ENCODE measurements around the gene CDH4.

The CDH4 gene

GRCh38 chr20:61359254-61359653, 107.2 kb downstream of the CDH4 start:
- TF ChIP-seq MAX (IDR thresholded peaks at IDR 0.05) (no peak), EP300 (IDR thresholded peaks at IDR 0.05; ENCODE audit: borderline replicate concordance) (no peak), CREB1 (IDR thresholded peaks at IDR 0.05; ENCODE audit: low read depth) (no peak), YY1 (IDR thresholded peaks at IDR 0.05; ENCODE audit: low read depth) (no peak), TAF1 (IDR thresholded peaks at IDR 0.05; ENCODE audit: low read depth) (no peak), ZBTB7A (IDR thresholded peaks at IDR 0.05; ENCODE audit: low read depth) (no peak), RAD21 (IDR thresholded peaks at IDR 0.05; ENCODE audit: low read depth) (no peak), NFIC (IDR thresholded peaks at IDR 0.05) (no peak)

GRCh38 chr20:61360296-61360695, 108.2 kb downstream of the CDH4 start:
- TF ChIP-seq ZBTB7A (IDR thresholded peaks at IDR 0.05; ENCODE audit: low read depth): no peak
- TF ChIP-seq TCF12 (IDR thresholded peaks at IDR 0.05; ENCODE audit: low read depth): no peak
- TF ChIP-seq EP300 (IDR thresholded peaks at IDR 0.05; ENCODE audit: borderline replicate concordance): no peak
- TF ChIP-seq REST (IDR thresholded peaks at IDR 0.05; ENCODE audit: low read depth): no peak
- TF ChIP-seq CEBPB (IDR thresholded peaks at IDR 0.05): no peak
- no peak for TF ChIP-seq CREB1 (IDR thresholded peaks at IDR 0.05; ENCODE audit: low read depth)
- TF ChIP-seq FOXM1 (IDR thresholded peaks at IDR 0.05; ENCODE audit: borderline replicate concordance, low read depth): no peak
- TF ChIP-seq RAD21 (IDR thresholded peaks at IDR 0.05; ENCODE audit: low read depth): no peak

- TF ChIP-seq ZBTB7A (IDR thresholded peaks at IDR 0.05; ENCODE audit: low read depth) (no peak), RAD21 (IDR thresholded peaks at IDR 0.05; ENCODE audit: low read depth) (no peak), REST (IDR thresholded peaks at IDR 0.05; ENCODE audit: low read depth) (no peak), EP300 (IDR thresholded peaks at IDR 0.05; ENCODE audit: borderline replicate concordance) (no peak)
Observed at GRCh38 chr20:61360940-61361339, 108.9 kb downstream of the CDH4 start.

GRCh38 chr20:61361501-61361900, 109.4 kb downstream of the CDH4 start:
- TF ChIP-seq USF1 (IDR thresholded peaks at IDR 0.05) (no peak), TEAD4 (IDR thresholded peaks at IDR 0.05) (no peak), TAF1 (IDR thresholded peaks at IDR 0.05; ENCODE audit: low read depth) (no peak), MAX (IDR thresholded peaks at IDR 0.05) (no peak), FOXM1 (IDR thresholded peaks at IDR 0.05; ENCODE audit: borderline replicate concordance, low read depth) (no peak), ZBTB7A (IDR thresholded peaks at IDR 0.05; ENCODE audit: low read depth) (no peak), EGR1 (IDR thresholded peaks at IDR 0.05) (no peak), YY1 (IDR thresholded peaks at IDR 0.05; ENCODE audit: low read depth) (no peak), REST (IDR thresholded peaks at IDR 0.05; ENCODE audit: low read depth) (no peak), CREB1 (IDR thresholded peaks at IDR 0.05; ENCODE audit: low read depth) (no peak), RAD21 (IDR thresholded peaks at IDR 0.05; ENCODE audit: low read depth) (no peak), EP300 (IDR thresholded peaks at IDR 0.05; ENCODE audit: borderline replicate concordance) (no peak), NFIC (IDR thresholded peaks at IDR 0.05) (no peak), CEBPB (IDR thresholded peaks at IDR 0.05) (no peak), TCF12 (IDR thresholded peaks at IDR 0.05; ENCODE audit: low read depth) (no peak)

GRCh38 chr20:61364147-61364546, 112.1 kb downstream of the CDH4 start:
- no peak for TF ChIP-seq YY1 (IDR thresholded peaks at IDR 0.05; ENCODE audit: low read depth)
- no peak for TF ChIP-seq MAX (IDR thresholded peaks at IDR 0.05)
- no peak for TF ChIP-seq TCF12 (IDR thresholded peaks at IDR 0.05; ENCODE audit: low read depth)
- TF ChIP-seq FOXM1 (IDR thresholded peaks at IDR 0.05; ENCODE audit: borderline replicate concordance, low read depth): no peak
- TF ChIP-seq REST (IDR thresholded peaks at IDR 0.05; ENCODE audit: low read depth): no peak
- no peak for TF ChIP-seq NFIC (IDR thresholded peaks at IDR 0.05)
- TF ChIP-seq EP300 (IDR thresholded peaks at IDR 0.05; ENCODE audit: borderline replicate concordance): no peak
- TF ChIP-seq USF1 (IDR thresholded peaks at IDR 0.05): no peak
- no peak for TF ChIP-seq TEAD4 (IDR thresholded peaks at IDR 0.05)
- no peak for TF ChIP-seq CEBPB (IDR thresholded peaks at IDR 0.05)
- no peak for TF ChIP-seq RAD21 (IDR thresholded peaks at IDR 0.05; ENCODE audit: low read depth)
- TF ChIP-seq TAF1 (IDR thresholded peaks at IDR 0.05; ENCODE audit: low read depth): no peak
- TF ChIP-seq ZBTB7A (IDR thresholded peaks at IDR 0.05; ENCODE audit: low read depth): no peak
- no peak for TF ChIP-seq CREB1 (IDR thresholded peaks at IDR 0.05; ENCODE audit: low read depth)
- TF ChIP-seq EGR1 (IDR thresholded peaks at IDR 0.05): no peak

Measured in Ishikawa (cell line).